Vagina (tissue), 2 donors: ENCODE data around the gene CADPS2. TPM values are rescaled to one million over a fixed set of nuclear protein-coding genes. Genes with fewer than 3 reads are reported as not detected.
A peak's percentile ranks its signal among the peaks of the same experiment; 100 is the strongest.

Source experiments
- DNase-seq, 2 donors: peaks; one replicate each; pipeline ENCODE4 v3.0.0-alpha.2; 2017; ENCODE audit errors: extremely low spot score in 2 of 2
- H3K27ac ChIP-seq: fragments of 200-600 bp; sonication (generic); one replicate; pipeline ENCODE4 v1.5.1; 2019
- H3K27me3 ChIP-seq: fragments of 200-600 bp; sonication (generic); one replicate; pipeline ENCODE4 v1.5.1; 2019
- H3K36me3 ChIP-seq, 2 donors: fragments of 200-600 bp; sonication (generic); one replicate each; pipeline ENCODE4 v1.5.1; 2017 to 2019
- H3K4me1 ChIP-seq: fragments of 200-600 bp; sonication (generic); one replicate; pipeline ENCODE4 v1.5.1; 2019
- H3K4me3 ChIP-seq, 2 donors: fragments of 200-600 bp; sonication (generic); 1 replicate in 1 of 2; 2 replicates in 1 of 2; pipeline ENCODE4 v1.5.1; 2016 to 2019
- H3K9me3 ChIP-seq: fragments of 200-600 bp; sonication (generic); one replicate; pipeline ENCODE4 v1.5.1; 2019
- CTCF ChIP-seq, 3 experiments: fragments of 450-650 bp in 2 of 3; fragments of 200-600 bp in 1 of 3; sonication (generic) in 1 of 3; IDR thresholded peaks; one replicate each; pipeline ENCODE4 v1.5.1; 2017 to 2019; ENCODE audit warnings: antibody characterized with exemption in 3 of 3, mild to moderate bottlenecking in 2 of 3, moderate library complexity in 2 of 3
- POLR2A ChIP-seq, 2 donors: fragments of 450-650 bp; IDR thresholded peaks; one replicate each; pipeline ENCODE4 v1.6.1; 2017; ENCODE audit warnings: antibody characterized with exemption in 2 of 2, mild to moderate bottlenecking in 2 of 2, moderate library complexity in 2 of 2
- POLR2AphosphoS5 ChIP-seq, 2 donors: sonication (generic); formaldehyde crosslinking; IDR thresholded peaks; one replicate each; pipeline ENCODE4 v1.9.0; 2017; ENCODE audit warnings: antibody characterized with exemption in 2 of 2, mild to moderate bottlenecking in 2 of 2, low read depth in 1 of 2; ENCODE audit not compliant: insufficient read depth in 1 of 2
- intact Hi-C: fragments of 100-400 bp; cut with DNase I; formaldehyde crosslinking; loops from one replicate; pipeline ENCODE4 v1.15.1; 2023
- total RNA-seq: library from RNA; depleted of rRNA; stranded (reverse); fragments of >200 nt; gene quantifications from one replicate; pipeline ENCODE4 v1.2.3, GENCODE V29; 2016

CADPS2 gene
- total RNA-seq: 25.5 TPM

- DNase-seq: peak in 1 of 2 donors; percentile 94
- Histone ChIP-seq H3K36me3 (no peaks in the 10 kb centered on the region), H3K9me3 (no peaks in the 10 kb centered on the region), H3K4me3 (peak within 1 kb of the TSS; percentile 63 to 77), H3K27ac (peak within 1 kb of the TSS; percentile 86), H3K4me1 (peaks cover 31% of the 10 kb centered on the region), H3K27me3 (no peaks in the 10 kb centered on the region)
- TF ChIP-seq POLR2AphosphoS5 (IDR thresholded peaks at IDR 0.05; ENCODE audit: insufficient read depth in 1 of 2, low read depth in 1 of 2) (peak in 1 of 2 donors; percentile 58), POLR2A (IDR thresholded peaks at IDR 0.05) (peak in 1 of 2 donors; percentile 52), CTCF (IDR thresholded peaks at IDR 0.05) (peak in 1 of 3 experiments; percentile 19)
- intact Hi-C loops: no loop called here
These were observed at the start of gene CADPS2 for GRCh38 chr7:122886357-122887081. Gene CADPS2 (minus strand): TSS chr7:122886460. CDS start chr7:122886337, 123 bp downstream.

GRCh38 chr7:122935620-122936019 lies 49.4 kb upstream of the CADPS2 start:
- DNase-seq: no peak
- H3K27me3 ChIP-seq: no peaks in the 10 kb centered on the region

GRCh38 chr7:122919643-122920181 lies 33.5 kb upstream of the CADPS2 start:
- intact Hi-C loops: no loop called here

More at GRCh38 chr7:122935620-122936019, 49.4 kb upstream of the CADPS2 start:
- no peaks in the 10 kb centered on the region for H3K36me3 ChIP-seq
- no peaks in the 10 kb centered on the region for H3K4me1 ChIP-seq
- no peaks in the 10 kb centered on the region for H3K9me3 ChIP-seq
- TF ChIP-seq POLR2A (IDR thresholded peaks at IDR 0.05) (no peak), CTCF (IDR thresholded peaks at IDR 0.05) (no peak), POLR2AphosphoS5 (IDR thresholded peaks at IDR 0.05; ENCODE audit: insufficient read depth in 1 of 2, low read depth in 1 of 2) (no peak)
- H3K27ac ChIP-seq: no peak overlapping the region
- no peak overlapping the region for H3K4me3 ChIP-seq
- intact Hi-C loops: no loop called here

GRCh38 chr7:122914812-122915211 lies 28.6 kb upstream of the CADPS2 start:
- Histone ChIP-seq H3K4me1 (no peaks in the 10 kb centered on the region), H3K4me3 (no peak overlapping the region), H3K36me3 (no peaks in the 10 kb centered on the region), H3K27ac (no peak overlapping the region), H3K9me3 (no peaks in the 10 kb centered on the region), H3K27me3 (no peaks in the 10 kb centered on the region)
- TF ChIP-seq POLR2AphosphoS5 (IDR thresholded peaks at IDR 0.05; ENCODE audit: insufficient read depth in 1 of 2, low read depth in 1 of 2): no peak
- TF ChIP-seq CTCF (IDR thresholded peaks at IDR 0.05): no peak
- no peak for TF ChIP-seq POLR2A (IDR thresholded peaks at IDR 0.05)
- intact Hi-C loops: no loop called here
- no peak for DNase-seq

More at GRCh38 chr7:122919643-122920181, 33.5 kb upstream of the CADPS2 start:
- no peaks in the 10 kb centered on the region for H3K36me3 ChIP-seq
- H3K27me3 ChIP-seq: no peaks in the 10 kb centered on the region
- H3K4me3 ChIP-seq: no peak overlapping the region
- no peaks in the 10 kb centered on the region for H3K9me3 ChIP-seq
- DNase-seq: no peak
- H3K27ac ChIP-seq: no peak overlapping the region
- H3K4me1 ChIP-seq: no peaks in the 10 kb centered on the region
- TF ChIP-seq POLR2A (IDR thresholded peaks at IDR 0.05) (no peak), CTCF (IDR thresholded peaks at IDR 0.05) (no peak), POLR2AphosphoS5 (IDR thresholded peaks at IDR 0.05; ENCODE audit: insufficient read depth in 1 of 2, low read depth in 1 of 2) (no peak)

GRCh38 chr7:122913608-122914007 lies 27.3 kb upstream of the CADPS2 start:
- no peak overlapping the region for H3K27ac ChIP-seq
- TF ChIP-seq POLR2A (IDR thresholded peaks at IDR 0.05): no peak
- no peak for TF ChIP-seq CTCF (IDR thresholded peaks at IDR 0.05)
- no peak for TF ChIP-seq POLR2AphosphoS5 (IDR thresholded peaks at IDR 0.05; ENCODE audit: insufficient read depth in 1 of 2, low read depth in 1 of 2)
- intact Hi-C loops: no loop called here

More at GRCh38 chr7:122913608-122914007, 27.3 kb upstream of the CADPS2 start:
- no peaks in the 10 kb centered on the region for H3K36me3 ChIP-seq
- H3K4me3 ChIP-seq: no peak overlapping the region
- no peaks in the 10 kb centered on the region for H3K27me3 ChIP-seq
- no peaks in the 10 kb centered on the region for H3K4me1 ChIP-seq
- H3K9me3 ChIP-seq: no peaks in the 10 kb centered on the region
- DNase-seq: no peak
